Nephron (organoid): Measurements from ENCODE around the gene SGK1.
"Not testable (repeated sequence)": the region's sequence is repeated elsewhere in the genome, so short reads cannot be mapped to it uniquely, and the experiment has no call there.

Experiments used
- H3K27ac Mint-ChIP-seq, 3 experiments: 2 replicates each; pipeline ENCODE4 v1.8.0; 2020; ENCODE audit warnings: mixed read lengths in 3 of 3, mild to moderate bottlenecking in 2 of 3, moderate library complexity in 1 of 3
- H3K27me3 Mint-ChIP-seq: 2 replicates; pipeline ENCODE4 v1.8.0; 2021; ENCODE audit warnings: low read depth, mild to moderate bottlenecking, moderate library complexity, mixed read lengths
- H3K36me3 Mint-ChIP-seq: 2 replicates; pipeline ENCODE4 v1.8.0; 2020; ENCODE audit warnings: low read depth, mixed read lengths
- H3K4me1 Mint-ChIP-seq: 2 replicates; pipeline ENCODE4 v1.8.0; 2020; ENCODE audit warnings: mixed read lengths
- H3K4me3 Mint-ChIP-seq, 3 experiments: 2 replicates each; pipeline ENCODE4 v1.8.0; 2020; ENCODE audit warnings: mild to moderate bottlenecking in 3 of 3, mixed read lengths in 3 of 3, moderate library complexity in 2 of 3
- H3K9me3 Mint-ChIP-seq: 2 replicates; pipeline ENCODE4 v1.8.0; 2020; ENCODE audit warnings: mixed read lengths
- TF ChIP-seq, protein P1 (sequence below), 3 experiments: fragments of 200-600 bp; sonication (generic); IDR thresholded peaks; one replicate each; pipeline ENCODE4 v1.5.0; 2021; ENCODE audit warnings: antibody characterized with exemption in 3 of 3; ENCODE audit not compliant: unreplicated experiment in 3 of 3

Gene SGK1

GRCh38 chr6:134339216-134339615 lies 21.3 kb upstream of the SGK1 start:
- no peaks in the 10 kb centered on the region for H3K36me3 Mint-ChIP-seq
- TF ChIP-seq, protein P1, sequence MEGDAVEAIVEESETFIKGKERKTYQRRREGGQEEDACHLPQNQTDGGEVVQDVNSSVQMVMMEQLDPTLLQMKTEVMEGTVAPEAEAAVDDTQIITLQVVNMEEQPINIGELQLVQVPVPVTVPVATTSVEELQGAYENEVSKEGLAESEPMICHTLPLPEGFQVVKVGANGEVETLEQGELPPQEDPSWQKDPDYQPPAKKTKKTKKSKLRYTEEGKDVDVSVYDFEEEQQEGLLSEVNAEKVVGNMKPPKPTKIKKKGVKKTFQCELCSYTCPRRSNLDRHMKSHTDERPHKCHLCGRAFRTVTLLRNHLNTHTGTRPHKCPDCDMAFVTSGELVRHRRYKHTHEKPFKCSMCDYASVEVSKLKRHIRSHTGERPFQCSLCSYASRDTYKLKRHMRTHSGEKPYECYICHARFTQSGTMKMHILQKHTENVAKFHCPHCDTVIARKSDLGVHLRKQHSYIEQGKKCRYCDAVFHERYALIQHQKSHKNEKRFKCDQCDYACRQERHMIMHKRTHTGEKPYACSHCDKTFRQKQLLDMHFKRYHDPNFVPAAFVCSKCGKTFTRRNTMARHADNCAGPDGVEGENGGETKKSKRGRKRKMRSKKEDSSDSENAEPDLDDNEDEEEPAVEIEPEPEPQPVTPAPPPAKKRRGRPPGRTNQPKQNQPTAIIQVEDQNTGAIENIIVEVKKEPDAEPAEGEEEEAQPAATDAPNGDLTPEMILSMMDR (IDR thresholded peaks at IDR 0.05; ENCODE audit: unreplicated experiment in 3 of 3): no peak
- H3K4me1 Mint-ChIP-seq: no peaks in the 10 kb centered on the region
- H3K9me3 Mint-ChIP-seq: peaks cover 2% of the 10 kb centered on the region
- no peak overlapping the region for H3K4me3 Mint-ChIP-seq
- no peaks in the 10 kb centered on the region for H3K27me3 Mint-ChIP-seq
- H3K27ac Mint-ChIP-seq: no peak overlapping the region

- TF ChIP-seq, protein P1 (IDR thresholded peaks at IDR 0.05; ENCODE audit: unreplicated experiment in 3 of 3): no peak
- Mint-ChIP-seq H3K4me3 (no peak overlapping the region), H3K9me3 (peaks cover 1% of the 10 kb centered on the region), H3K36me3 (no peaks in the 10 kb centered on the region), H3K27ac (no peak overlapping the region), H3K27me3 (peaks cover 4% of the 10 kb centered on the region), H3K4me1 (no peaks in the 10 kb centered on the region)
Measured at GRCh38 chr6:134331256-134331655, 13.3 kb upstream of the SGK1 start.

- H3K27ac Mint-ChIP-seq: no peak overlapping the region
- TF ChIP-seq, protein P1 (IDR thresholded peaks at IDR 0.05; ENCODE audit: unreplicated experiment in 3 of 3): no peak
- peaks cover 4% of the 10 kb centered on the region for H3K27me3 Mint-ChIP-seq
- H3K4me3 Mint-ChIP-seq: no peak overlapping the region
- H3K9me3 Mint-ChIP-seq: peaks cover 3% of the 10 kb centered on the region
- no peaks in the 10 kb centered on the region for H3K36me3 Mint-ChIP-seq
- H3K4me1 Mint-ChIP-seq: no peaks in the 10 kb centered on the region
Measured at GRCh38 chr6:134330555-134330954, 12.6 kb upstream of the SGK1 start.

DNA sequence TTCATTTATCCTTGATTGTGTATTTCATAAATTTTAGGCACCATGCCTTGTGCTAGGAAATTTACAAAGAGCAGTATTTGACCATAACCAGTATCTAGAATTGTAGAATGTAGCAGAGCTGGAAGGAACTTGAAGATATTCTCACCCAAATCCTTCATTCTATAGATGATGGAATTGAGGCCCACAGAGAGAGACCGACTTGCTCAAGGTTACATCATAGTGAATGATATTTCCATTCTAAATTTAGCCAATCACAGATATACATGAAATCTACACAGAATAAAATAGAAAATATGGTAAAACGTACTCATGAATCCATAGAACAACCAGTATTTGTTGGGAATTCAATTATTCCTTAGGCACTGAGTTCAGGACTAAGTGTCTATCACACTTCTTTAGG lies 10.9 kb upstream of the SGK1 start:
- Mint-ChIP-seq H3K36me3 (no peaks in the 10 kb centered on the region), H3K4me3 (no peak overlapping the region), H3K27ac (no peak overlapping the region), H3K4me1 (no peaks in the 10 kb centered on the region), H3K27me3 (peaks cover 4% of the 10 kb centered on the region), H3K9me3 (peaks cover 3% of the 10 kb centered on the region)
- TF ChIP-seq, protein P1 (IDR thresholded peaks at IDR 0.05; ENCODE audit: unreplicated experiment in 3 of 3): no peak

DNA sequence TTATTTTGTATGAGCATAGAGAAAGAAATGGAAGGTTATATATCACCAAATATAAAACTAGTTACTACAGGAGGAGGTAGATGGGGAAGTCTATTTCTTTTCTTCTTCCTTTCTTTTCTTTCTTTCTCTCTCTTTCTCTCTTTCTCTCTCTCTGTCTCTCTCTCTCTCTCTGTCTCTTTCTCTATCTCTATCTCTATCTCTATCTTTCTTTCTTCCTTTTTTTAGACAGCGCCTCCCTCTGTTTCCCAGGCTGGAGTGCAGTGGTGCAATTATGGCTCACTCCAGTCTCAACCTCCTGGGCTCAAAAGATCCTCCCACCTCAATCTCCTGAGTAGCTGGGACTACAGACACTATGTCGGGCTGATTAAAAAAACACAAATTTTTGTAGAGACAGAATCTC lies 10.2 kb upstream of the SGK1 start:
- TF ChIP-seq, protein P1 (IDR thresholded peaks at IDR 0.05; ENCODE audit: unreplicated experiment in 3 of 3): no peak
- H3K27ac Mint-ChIP-seq: no peak overlapping the region
- peaks cover 4% of the 10 kb centered on the region for H3K27me3 Mint-ChIP-seq
- no peak overlapping the region for H3K4me3 Mint-ChIP-seq
- peaks cover 3% of the 10 kb centered on the region for H3K9me3 Mint-ChIP-seq
- no peaks in the 10 kb centered on the region for H3K36me3 Mint-ChIP-seq
- no peaks in the 10 kb centered on the region for H3K4me1 Mint-ChIP-seq

- not testable (repeated sequence) for H3K36me3 Mint-ChIP-seq, H3K27me3 Mint-ChIP-seq, H3K27ac Mint-ChIP-seq, H3K4me1 Mint-ChIP-seq, H3K9me3 Mint-ChIP-seq, H3K4me3 Mint-ChIP-seq
Measured at GRCh38 chr6:134326192-134326591, 8.3 kb upstream of the SGK1 start.
